Body of pancreas (tissue), 4 donors: ENCODE measurements around the gene CLEC4G.

ENCODE experiments used
- CTCF ChIP-seq, 7 experiments: fragments of 450-650 bp in 4 of 7; fragments of 200-600 bp in 3 of 7; sonication (generic) in 3 of 7; IDR thresholded peaks; one replicate each; pipeline ENCODE4 v1.5.1; 2016 to 2019; ENCODE audit warnings: antibody characterized with exemption in 7 of 7
- POLR2A ChIP-seq, 3 donors: fragments of 450-650 bp; IDR thresholded peaks; one replicate each; pipeline ENCODE4 v1.6.1; 2016; ENCODE audit warnings: antibody characterized with exemption in 3 of 3, mild to moderate bottlenecking in 2 of 3

- no peak for TF ChIP-seq CTCF (IDR thresholded peaks at IDR 0.05)
- TF ChIP-seq POLR2A (IDR thresholded peaks at IDR 0.05): no peak
Measured at GRCh38 chr19:7737215-7737614, 5.3 kb upstream of the CLEC4G start.
